Measurements from ENCODE around the gene LRP1B. TPM values are rescaled to one million over a fixed set of nuclear protein-coding genes. Genes with fewer than 3 reads are reported as not detected.

LRP1B gene
- total and polyA plus RNA-seq, 2 of the 8 experiments (the other 6 are each of a cell fraction or from before 2014, with no cell fraction given): 0.03 TPM; not detected in 1

GRCh38 chr2:140814141-140814540, 1316.7 kb downstream of the LRP1B start:
- Histone ChIP-seq H3K27me3 (replicated peaks in 1 of 4; ENCODE audit: control insufficient read depth in 3 of 4, extremely low read depth in 1 of 4, insufficient read depth in 3 of 4, low read length in 3 of 4) (no peaks in the 10 kb centered on the region), H2BK15ac (ENCODE audit: low read length) (no peak overlapping the region), H4K91ac (replicated peaks; ENCODE audit: insufficient read length, low read length) (no peak overlapping the region), H2BK5ac (ENCODE audit: low read depth, low read length) (no peak overlapping the region), H2BK20ac (ENCODE audit: low read length) (no peak overlapping the region), H3K27ac (ENCODE audit: low read depth, low read length) (no peak overlapping the region), H3K4me2 (ENCODE audit: insufficient read depth in 1 of 2, low read depth in 2 of 2, low read length in 2 of 2) (no peak overlapping the region), H2AFZ (ENCODE audit: low read length) (no peak overlapping the region), H2BK12ac (ENCODE audit: low read depth, low read length) (no peak overlapping the region), H3K4me3 (ENCODE audit: extremely low read depth in 1 of 4, insufficient read depth in 2 of 4, low read depth in 3 of 4, low read length in 4 of 4) (no peak overlapping the region), H3K4me1 (replicated peaks in 1 of 4; ENCODE audit: control insufficient read depth in 3 of 4, insufficient read depth in 4 of 4, low read length in 3 of 4) (no peaks in the 10 kb centered on the region), H4K8ac (ENCODE audit: extremely low read depth, insufficient read depth, low read length) (no peak overlapping the region), H4K20me1 (replicated peaks in 1 of 2; ENCODE audit: control insufficient read depth in 1 of 2, insufficient read depth in 2 of 2, low read length in 2 of 2) (no peaks in the 10 kb centered on the region), H3K23me2 (ENCODE audit: low read depth, low read length) (no peaks in the 10 kb centered on the region), H3K14ac (ENCODE audit: insufficient read length) (no peak overlapping the region), H2AK5ac (ENCODE audit: low read depth, low read length) (no peak overlapping the region), H3K56ac (replicated peaks; ENCODE audit: insufficient read length, low read depth, low read length) (no peak overlapping the region), H3K18ac (ENCODE audit: extremely low read depth, low read length) (no peak overlapping the region), H3K79me2 (ENCODE audit: control insufficient read depth in 1 of 2, insufficient read depth in 2 of 2, low read length in 2 of 2) (no peaks in the 10 kb centered on the region), H3K23ac (ENCODE audit: insufficient read length) (no peak overlapping the region), H3K9me3 (ENCODE audit: insufficient read depth in 2 of 2, low read depth in 1 of 2, low read length in 1 of 2) (no peaks in the 10 kb centered on the region), H3K9ac (replicated peaks in 1 of 4; ENCODE audit: extremely low read depth in 1 of 4, low read depth in 3 of 4, low read length in 3 of 4) (no peak overlapping the region), H2BK120ac (replicated peaks; ENCODE audit: low read depth, low read length) (no peak overlapping the region), H3K79me1 (ENCODE audit: low read depth, low read length) (no peaks in the 10 kb centered on the region), H3K36me3 (ENCODE audit: control insufficient read depth in 2 of 4, insufficient read depth in 4 of 4, low read length in 3 of 4) (no peaks in the 10 kb centered on the region), H4K5ac (ENCODE audit: insufficient read length, low read depth, low read length) (no peak overlapping the region), H3K4ac (replicated peaks; ENCODE audit: insufficient read length, low read depth, low read length) (no peak overlapping the region)
- DNase-seq (ENCODE audit: low read depth in 1 of 2, low spot score in 2 of 2) (no peak), FAIRE-seq (no peak)
- TF ChIP-seq KDM4A (IDR thresholded peaks at IDR 0.05; ENCODE audit: low read depth, low read length, severe bottlenecking): no peak
- TF ChIP-seq EGR1 (IDR thresholded peaks at IDR 0.05; ENCODE audit: borderline replicate concordance, low read depth, low read length): no peak
- no peak for TF ChIP-seq TBP (IDR thresholded peaks at IDR 0.05; ENCODE audit: low read depth, low read length)
- TF ChIP-seq NRF1 (IDR thresholded peaks at IDR 0.05; ENCODE audit: low read depth, low read length): no peak
- TF ChIP-seq CHD1 (IDR thresholded peaks at IDR 0.05; ENCODE audit: low read depth, low read length): no peak
- no peak for TF ChIP-seq TCF12 (IDR thresholded peaks at IDR 0.05; ENCODE audit: low read depth, low read length)
- TF ChIP-seq JUND (IDR thresholded peaks at IDR 0.05; ENCODE audit: low read length): no peak
- TF ChIP-seq SIX5 (IDR thresholded peaks at IDR 0.05; ENCODE audit: low read depth, low read length): no peak
- TF ChIP-seq BACH1 (IDR thresholded peaks at IDR 0.05; ENCODE audit: low read length): no peak
- no peak for TF ChIP-seq ATF2 (IDR thresholded peaks at IDR 0.05; ENCODE audit: low read length)
- TF ChIP-seq JUN (IDR thresholded peaks at IDR 0.05; ENCODE audit: low read depth, low read length): no peak
- WGBS, 2 experiments (ENCODE audit: extremely low coverage in 1 of 2, insufficient coverage in 1 of 2, insufficient read length in 1 of 2, insufficient replicate concordance in 2 of 2, low coverage in 1 of 2, low lambda C conversion rate in 2 of 2, missing lambda C conversion rate in 1 of 2): 93% methylated on average over 3 of the region's 3 CpGs; no CpG with 5 or more reads in 1 of the 2 experiments
- POLR2A ChIA-PET (ENCODE audit: partially characterized antibody): no interaction called here
- CTCF ChIA-PET (ENCODE audit: partially characterized antibody): interaction anchor here (0.9 kb wide), 1 partner anchor 18 kb away, joined by 3 read pairs; no protein-coding TSS in a partner anchor

Data from H1 (cell line).